Measurements from ENCODE around the gene NUP62.
"Not testable (repeated sequence)": the region's sequence is repeated elsewhere in the genome, so short reads cannot be mapped to it uniquely, and the experiment has no call there.

Gene NUP62

GRCh38 chr19:49930483-49931011 lies 1.2 kb upstream of the NUP62 start:
- Mint-ChIP-seq H3K27ac (ENCODE audit: low read depth) (peak overlapping the region; percentile 79), H3K36me3 (ENCODE audit: insufficient read depth) (peaks cover 42% of the 10 kb centered on the region), H3K9me3 (no peaks in the 10 kb centered on the region), H3K4me1 (peaks cover 63% of the 10 kb centered on the region), H3K4me3 (peak overlapping the region; percentile 93), H3K27me3 (no peaks in the 10 kb centered on the region)
- no peak for ATAC-seq (replicated peaks; ENCODE audit: extremely low read depth, poor library complexity, severe bottlenecking)
- DNase-seq (ENCODE audit: low spot score in 2 of 2) = no peak

DNA sequence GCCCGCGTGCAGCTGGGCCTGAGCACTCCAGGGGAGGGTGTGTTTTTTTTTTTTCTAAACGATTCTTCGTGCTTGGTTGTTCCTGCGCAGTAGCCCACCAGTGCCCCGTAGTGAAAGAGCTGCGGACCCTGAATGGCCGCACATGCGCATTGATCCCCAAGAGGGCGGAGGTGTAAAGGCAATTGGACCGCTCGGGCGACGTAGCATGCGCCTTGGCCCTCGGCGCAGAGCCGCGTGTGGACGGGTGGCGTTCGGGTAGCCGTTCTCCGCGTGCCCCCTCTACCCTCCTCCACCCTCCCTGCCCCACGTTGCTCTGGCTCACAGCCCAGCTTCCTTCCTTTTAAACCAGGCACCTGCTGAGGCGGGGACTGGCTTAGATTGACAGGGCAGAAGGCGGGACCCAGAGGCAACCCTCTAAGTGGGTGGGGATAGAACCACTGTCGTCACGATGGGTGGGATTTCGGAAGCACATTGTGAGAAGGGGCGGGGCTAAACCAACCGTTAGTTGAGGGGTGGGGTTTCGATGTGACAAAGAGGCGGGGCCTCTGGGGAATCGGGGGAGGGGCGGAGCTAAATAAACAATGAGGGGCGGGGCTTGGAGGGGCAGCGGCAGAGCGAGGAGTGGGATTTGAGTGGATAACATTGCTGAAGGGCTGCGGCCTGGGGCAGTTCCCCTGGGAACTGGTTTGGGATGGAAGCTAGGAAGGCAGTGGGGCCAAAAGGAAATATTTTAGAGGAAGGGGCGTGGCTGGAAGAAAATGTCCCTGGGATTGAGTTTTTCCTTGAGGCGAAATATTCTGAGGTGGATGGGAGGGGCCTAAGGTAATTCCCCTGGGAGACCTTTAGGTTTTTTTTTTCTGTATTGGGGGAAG lies 543 bp upstream of the NUP62 start:
- H3K9me3 Mint-ChIP-seq = no peaks in the 10 kb centered on the region
- peak overlapping the region; percentile 93 for H3K4me3 Mint-ChIP-seq
- ATAC-seq (replicated peaks; ENCODE audit: extremely low read depth, poor library complexity, severe bottlenecking) (peak; percentile 88), DNase-seq (ENCODE audit: low spot score in 2 of 2) (peak; percentile 85 to 94)
- H3K27ac Mint-ChIP-seq (ENCODE audit: low read depth) = peak overlapping the region; percentile 99
- H3K36me3 Mint-ChIP-seq (ENCODE audit: insufficient read depth) = peaks cover 49% of the 10 kb centered on the region
- H3K4me1 Mint-ChIP-seq = peaks cover 63% of the 10 kb centered on the region
- no peaks in the 10 kb centered on the region for H3K27me3 Mint-ChIP-seq

GRCh38 chr19:49927526-49928264 lies 1.6 kb downstream of the NUP62 start:
- Mint-ChIP-seq H3K4me1 (peaks cover 57% of the 10 kb centered on the region), H3K27me3 (no peaks in the 10 kb centered on the region), H3K4me3 (peak overlapping the region; percentile 93), H3K27ac (ENCODE audit: low read depth) (peak overlapping the region; percentile 99), H3K36me3 (ENCODE audit: insufficient read depth) (peaks cover 52% of the 10 kb centered on the region), H3K9me3 (no peaks in the 10 kb centered on the region)
- ATAC-seq (replicated peaks; ENCODE audit: extremely low read depth, poor library complexity, severe bottlenecking) = no peak
- no peak for DNase-seq (ENCODE audit: low spot score in 2 of 2)

- no peaks in the 10 kb centered on the region for H3K27me3 Mint-ChIP-seq
- no peak overlapping the region for H3K27ac Mint-ChIP-seq (ENCODE audit: low read depth)
- DNase-seq (ENCODE audit: low spot score in 2 of 2) (no peak), ATAC-seq (replicated peaks; ENCODE audit: extremely low read depth, poor library complexity, severe bottlenecking) (no peak)
- H3K4me1 Mint-ChIP-seq = peaks cover 54% of the 10 kb centered on the region
- peak overlapping the region; percentile 29 for H3K4me3 Mint-ChIP-seq
- H3K9me3 Mint-ChIP-seq = no peaks in the 10 kb centered on the region
- peaks cover 58% of the 10 kb centered on the region for H3K36me3 Mint-ChIP-seq (ENCODE audit: insufficient read depth)
Measured at GRCh38 chr19:49926515-49926914, 2.8 kb downstream of the NUP62 start.

DNA sequence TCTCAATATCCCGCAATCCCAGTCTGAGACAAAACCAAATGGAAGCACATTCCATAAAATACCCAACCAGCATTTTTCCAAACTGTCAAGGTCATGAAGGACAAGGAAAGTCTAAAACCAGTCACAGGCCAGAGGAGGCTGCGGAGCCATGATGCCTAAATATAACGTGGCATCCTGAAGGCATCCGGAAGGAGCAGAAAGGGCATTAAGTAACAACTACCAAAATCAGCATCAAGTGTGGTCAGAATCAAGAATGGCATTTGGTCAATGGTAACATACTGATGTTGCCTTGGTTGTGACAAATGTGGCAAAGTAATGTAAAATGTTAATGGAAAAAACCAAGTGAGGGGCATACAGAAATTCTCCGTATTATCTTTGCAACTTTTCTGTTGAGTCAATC lies 3.8 kb downstream of the NUP62 start:
- Mint-ChIP-seq H3K9me3 (no peaks in the 10 kb centered on the region), H3K4me3 (no peak overlapping the region), H3K27me3 (no peaks in the 10 kb centered on the region), H3K27ac (ENCODE audit: low read depth) (no peak overlapping the region), H3K36me3 (ENCODE audit: insufficient read depth) (peaks cover 55% of the 10 kb centered on the region), H3K4me1 (peaks cover 54% of the 10 kb centered on the region)
- ATAC-seq (replicated peaks; ENCODE audit: extremely low read depth, poor library complexity, severe bottlenecking) = no peak
- DNase-seq (ENCODE audit: low spot score in 2 of 2) = no peak

- H3K4me1 Mint-ChIP-seq = peaks cover 53% of the 10 kb centered on the region
- not testable (repeated sequence) for H3K27me3 Mint-ChIP-seq; H3K9me3 Mint-ChIP-seq; H3K4me3 Mint-ChIP-seq; H3K27ac Mint-ChIP-seq (ENCODE audit: low read depth); ATAC-seq (replicated peaks; ENCODE audit: extremely low read depth, poor library complexity, severe bottlenecking); DNase-seq (ENCODE audit: low spot score in 2 of 2)
- peaks cover 52% of the 10 kb centered on the region for H3K36me3 Mint-ChIP-seq (ENCODE audit: insufficient read depth)
Measured at GRCh38 chr19:49924881-49925210, 4.5 kb downstream of the NUP62 start.

DNA sequence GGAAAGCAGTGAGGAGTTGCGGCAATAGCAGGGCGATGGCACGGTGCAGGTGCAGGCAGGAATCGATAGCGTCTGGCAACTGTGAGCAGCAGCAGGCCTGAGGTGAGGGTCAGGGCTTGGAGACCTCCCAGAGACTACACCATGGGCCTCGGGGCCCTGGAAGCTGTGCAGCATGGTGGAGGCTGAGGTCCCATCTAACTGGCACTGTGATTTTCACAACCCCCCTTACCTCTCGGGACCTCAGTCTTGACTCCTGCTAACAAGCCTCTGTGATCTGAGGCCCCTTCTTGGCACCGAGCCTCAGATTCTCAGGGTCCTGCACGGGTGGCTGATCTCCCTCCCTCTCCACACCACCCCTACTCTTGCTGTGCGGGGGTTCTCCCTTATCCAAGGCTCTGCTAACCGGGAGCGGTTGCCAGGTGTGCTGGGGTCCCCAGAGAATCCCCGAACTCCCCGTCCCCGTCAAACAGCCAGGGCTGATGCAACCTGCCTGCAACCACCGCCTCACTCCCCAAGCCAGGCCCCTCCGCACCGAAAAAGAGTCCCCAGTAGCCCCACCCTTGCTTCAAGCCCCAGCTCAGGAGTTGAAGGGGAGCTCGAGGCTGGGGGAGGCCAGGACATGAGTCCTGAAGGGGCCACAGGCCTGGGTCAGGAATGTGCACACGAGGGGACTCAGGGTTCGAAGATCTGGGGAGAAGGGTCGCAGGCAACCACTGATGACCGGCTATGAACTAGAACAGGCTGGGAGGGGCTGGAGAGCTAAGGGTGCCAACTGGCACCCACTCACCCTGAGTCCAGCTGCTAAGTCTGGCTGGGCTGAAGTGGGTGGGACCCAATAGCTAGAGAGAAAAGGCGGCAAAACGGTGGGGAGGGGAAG lies 5.1 kb downstream of the NUP62 start:
- no peaks in the 10 kb centered on the region for H3K9me3 Mint-ChIP-seq
- H3K4me1 Mint-ChIP-seq = peaks cover 53% of the 10 kb centered on the region
- DNase-seq (ENCODE audit: low spot score in 2 of 2) = no peak
- H3K4me3 Mint-ChIP-seq = no peak overlapping the region
- no peak overlapping the region for H3K27ac Mint-ChIP-seq (ENCODE audit: low read depth)
- no peaks in the 10 kb centered on the region for H3K27me3 Mint-ChIP-seq
- peaks cover 46% of the 10 kb centered on the region for H3K36me3 Mint-ChIP-seq (ENCODE audit: insufficient read depth)
- ATAC-seq (replicated peaks; ENCODE audit: extremely low read depth, poor library complexity, severe bottlenecking) = no peak

DNA sequence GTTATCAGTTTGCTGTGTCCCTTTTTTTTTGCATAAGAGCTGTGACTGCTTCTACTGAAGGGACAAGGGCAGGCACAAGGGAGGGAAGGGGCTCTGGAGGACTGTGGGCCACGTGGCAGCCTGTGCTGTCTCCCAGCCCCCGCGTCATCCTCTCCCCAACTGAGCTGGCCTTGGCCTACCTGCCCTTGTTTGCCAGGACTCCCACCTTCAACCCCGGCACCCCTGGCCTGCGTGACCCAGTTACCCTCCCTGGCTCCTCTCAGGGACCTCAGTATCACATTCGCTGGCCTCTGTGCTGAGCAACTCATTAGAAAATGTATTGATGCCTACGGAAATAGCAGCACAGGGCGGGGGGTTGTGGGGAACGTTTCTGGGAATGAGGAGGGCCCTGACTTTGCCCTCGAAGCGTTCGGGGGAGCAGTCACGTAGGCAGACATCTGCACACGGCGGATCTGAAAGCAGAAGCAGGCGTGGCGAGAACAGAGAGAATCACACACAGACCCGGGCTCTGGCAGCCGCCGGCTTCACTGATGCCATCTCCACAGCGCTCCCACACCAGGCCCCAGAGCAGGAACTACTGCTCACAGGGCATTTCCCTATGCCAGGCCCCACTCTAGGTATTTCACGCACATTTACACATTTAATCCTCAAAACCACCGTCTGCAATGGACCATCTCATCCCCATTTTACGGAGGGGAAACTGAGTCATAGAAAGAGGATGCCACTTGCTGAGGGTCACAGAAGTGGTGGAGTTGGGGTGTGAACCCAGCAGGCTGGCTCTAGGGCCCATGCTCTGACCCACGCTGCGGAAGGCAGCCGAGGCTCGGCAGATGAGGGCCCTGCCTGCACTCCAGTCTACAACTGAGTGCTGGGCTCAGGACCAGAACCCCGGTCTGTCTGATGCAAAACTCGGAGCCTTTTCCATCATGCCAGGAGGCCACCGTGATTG lies 6.0 kb downstream of the NUP62 start:
- no peak for ATAC-seq (replicated peaks; ENCODE audit: extremely low read depth, poor library complexity, severe bottlenecking)
- no peak for DNase-seq (ENCODE audit: low spot score in 2 of 2)
- Mint-ChIP-seq H3K27ac (ENCODE audit: low read depth) (no peak overlapping the region), H3K4me1 (peaks cover 46% of the 10 kb centered on the region), H3K9me3 (no peaks in the 10 kb centered on the region), H3K36me3 (ENCODE audit: insufficient read depth) (peaks cover 37% of the 10 kb centered on the region), H3K27me3 (no peaks in the 10 kb centered on the region), H3K4me3 (no peak overlapping the region)

DNA sequence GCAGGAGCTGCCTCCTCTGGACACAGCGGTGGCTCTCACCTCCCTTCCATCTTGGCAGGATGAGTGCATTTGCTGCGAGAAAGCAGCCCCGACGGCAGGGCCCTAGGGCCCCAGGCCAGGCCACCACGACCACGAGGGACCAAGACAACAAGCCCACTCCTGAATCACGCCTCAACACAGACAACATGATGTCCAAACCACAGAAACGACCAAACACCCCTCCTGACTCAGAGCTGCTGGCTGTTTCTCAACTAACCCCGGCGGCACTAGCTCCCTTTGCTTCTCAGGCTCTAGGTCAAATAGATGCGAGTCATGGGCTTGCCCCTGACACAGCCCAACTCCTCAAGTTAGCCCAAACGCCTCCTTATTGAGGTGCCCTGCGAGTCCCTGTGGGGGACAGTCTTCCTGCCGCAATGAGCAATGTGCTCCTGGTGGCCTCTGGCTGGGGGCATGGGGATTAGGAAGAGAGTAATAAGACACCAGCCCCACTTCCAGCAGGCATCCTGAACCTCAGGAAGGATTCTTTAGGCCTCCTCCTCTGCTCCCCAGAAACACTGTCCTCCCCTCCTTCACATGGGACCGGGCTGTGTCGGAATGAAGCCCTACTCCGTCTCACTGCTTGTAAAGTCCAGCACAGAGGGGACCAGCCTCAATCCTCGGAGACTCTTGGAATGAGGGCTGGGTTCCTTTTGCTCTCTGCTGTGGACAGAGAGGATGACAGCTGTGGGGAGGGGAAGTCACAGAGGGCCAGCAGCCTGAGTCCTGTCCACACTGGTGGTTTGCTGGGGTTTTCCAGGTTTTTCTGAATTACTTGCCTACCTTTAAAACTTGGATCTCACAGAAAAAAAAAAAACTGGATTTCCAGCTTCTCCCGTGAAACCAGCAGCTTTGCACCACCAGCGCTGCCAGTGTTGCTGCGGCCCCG lies 7.2 kb downstream of the NUP62 start:
- Mint-ChIP-seq H3K9me3 (no peaks in the 10 kb centered on the region), H3K4me1 (peaks cover 38% of the 10 kb centered on the region), H3K36me3 (ENCODE audit: insufficient read depth) (peaks cover 38% of the 10 kb centered on the region), H3K27me3 (no peaks in the 10 kb centered on the region), H3K4me3 (no peak overlapping the region), H3K27ac (ENCODE audit: low read depth) (peak overlapping the region; percentile 69)
- no peak for DNase-seq (ENCODE audit: low spot score in 2 of 2)
- no peak for ATAC-seq (replicated peaks; ENCODE audit: extremely low read depth, poor library complexity, severe bottlenecking)

DNA sequence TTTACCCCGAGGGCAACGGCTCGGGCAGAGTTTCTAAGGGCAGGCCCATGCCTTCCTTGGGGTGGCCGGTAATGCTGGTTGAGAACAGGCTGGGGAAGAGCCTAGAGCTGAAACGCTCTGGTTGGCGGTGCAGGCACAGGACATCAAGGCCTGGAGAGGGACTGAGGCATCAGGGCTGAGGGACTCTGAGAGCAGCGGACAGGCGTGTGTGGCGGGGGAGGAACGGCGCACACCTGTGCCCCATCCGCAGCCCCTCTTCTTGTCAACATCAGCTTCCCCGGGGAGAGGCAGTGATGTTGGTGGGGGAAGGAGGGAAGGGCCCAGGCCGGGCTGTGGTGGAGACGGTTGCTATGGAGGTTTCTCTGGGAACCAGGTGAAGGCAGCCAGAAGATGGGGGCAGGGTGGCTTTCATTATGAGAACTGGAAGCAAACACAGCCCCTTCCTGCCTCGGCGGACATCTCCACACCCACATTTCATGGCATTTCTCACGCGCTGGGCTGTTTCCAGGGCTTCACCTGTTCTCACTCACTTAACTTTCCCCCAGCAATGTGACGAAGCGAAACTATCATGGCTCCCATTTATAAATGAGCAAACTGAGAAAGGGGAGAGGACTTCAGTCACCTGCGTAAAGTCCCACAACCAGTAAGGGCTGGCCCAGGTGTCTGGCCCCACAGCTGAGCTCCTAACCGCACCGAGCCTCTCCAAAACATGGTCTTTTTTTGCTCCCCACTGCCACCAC lies 8.5 kb downstream of the NUP62 start:
- no peaks in the 10 kb centered on the region for H3K27me3 Mint-ChIP-seq
- H3K4me1 Mint-ChIP-seq = peaks cover 46% of the 10 kb centered on the region
- ATAC-seq (replicated peaks; ENCODE audit: extremely low read depth, poor library complexity, severe bottlenecking) (no peak), DNase-seq (ENCODE audit: low spot score in 2 of 2) (no peak)
- H3K4me3 Mint-ChIP-seq = no peak overlapping the region
- peak overlapping the region; percentile 81 for H3K27ac Mint-ChIP-seq (ENCODE audit: low read depth)
- H3K9me3 Mint-ChIP-seq = no peaks in the 10 kb centered on the region
- H3K36me3 Mint-ChIP-seq (ENCODE audit: insufficient read depth) = peaks cover 33% of the 10 kb centered on the region
